Sigmoid colon (tissue), 7 donors: ENCODE data around the gene CEP20. TPM values are rescaled to one million over a fixed set of nuclear protein-coding genes. Genes with fewer than 3 reads are reported as not detected.
A peak's percentile ranks its signal among the peaks of the same experiment; 100 is the strongest.

Source experiments
- DNase-seq: peaks from one replicate; pipeline ENCODE4 v3.0.0-alpha.2; 2019
- H3K27ac ChIP-seq, 4 donors: fragments of 200-600 bp; sonication (generic); one replicate each; pipeline ENCODE4 v1.5.1; 2016 to 2019; ENCODE audit warnings: mild to moderate bottlenecking in 1 of 4
- H3K27me3 ChIP-seq, 3 donors: fragments of 200-600 bp; sonication (generic); one replicate each; pipeline ENCODE4 v1.5.1; 2019; ENCODE audit warnings: mild to moderate bottlenecking in 1 of 3
- H3K36me3 ChIP-seq, 4 donors: fragments of 200-600 bp; sonication (generic); one replicate each; pipeline ENCODE4 v1.5.1; 2016 to 2019
- H3K4me1 ChIP-seq, 4 donors: fragments of 200-600 bp; sonication (generic); one replicate each; pipeline ENCODE4 v1.5.1; 2017 to 2019
- H3K4me3 ChIP-seq, 4 donors: fragments of 200-600 bp; sonication (generic); one replicate each; pipeline ENCODE4 v1.5.1; 2017 to 2019; ENCODE audit warnings: mild to moderate bottlenecking in 2 of 4, moderate library complexity in 1 of 4
- H3K9me3 ChIP-seq, 4 donors: fragments of 200-600 bp in 3 of 4; sonication (generic) in 3 of 4; one replicate each; pipeline versions ENCODE4 v1.5.1 to v1.6.1; 2013 to 2019
- EP300 ChIP-seq, 4 donors: sonication (generic); formaldehyde crosslinking; IDR thresholded peaks; one replicate each; pipeline ENCODE4 v1.6.1; 2017; ENCODE audit warnings: antibody characterized with exemption in 4 of 4
- POLR2A ChIP-seq, 2 donors: fragments of 450-650 bp; IDR thresholded peaks; one replicate each; pipeline ENCODE4 v1.6.1; 2016; ENCODE audit warnings: antibody characterized with exemption in 2 of 2, mild to moderate bottlenecking in 2 of 2, moderate library complexity in 2 of 2
- POLR2AphosphoS5 ChIP-seq, 4 donors: sonication (generic); formaldehyde crosslinking; IDR thresholded peaks; one replicate each; pipeline ENCODE4 v1.6.1; 2017; ENCODE audit warnings: antibody characterized with exemption in 4 of 4
- WGBS, 2 donors: extraction: QIAGEN DNeasy Blood & Tissue Kit; methylation state at CpG; one replicate each; pipeline ENCODE4 v1.1.7; 2013; 5-methylcytosine and 5-hydroxymethylcytosine counted together
- intact Hi-C: fragments of 100-400 bp; cut with DNase I; formaldehyde crosslinking; loops from one replicate; pipeline ENCODE4 v1.15.1; 2023
- polyA plus RNA-seq, 3 donors: library from polyadenylated mRNA; stranded (reverse); fragments of 200-250 nt; gene quantifications; one replicate each; pipeline ENCODE4 v1.2.3, GENCODE V29; 2013
- total RNA-seq, 4 donors: library from RNA; depleted of rRNA; stranded (reverse); fragments of >200 nt; gene quantifications; one replicate each; pipeline ENCODE4 v1.1.0, GENCODE V29; 2016
- TF ChIP-seq, protein P1 (sequence below), 4 experiments: fragments of 450-650 bp in 3 of 4; fragments of 200-600 bp in 1 of 4; IDR thresholded peaks; one replicate each; pipeline ENCODE4 v1.5.1; 2016 to 2019; ENCODE audit warnings: antibody characterized with exemption in 4 of 4, mild to moderate bottlenecking in 3 of 4, moderate library complexity in 2 of 4
- donor health status: healthy with polysubstance abuse.
- donor health status: Bipolar disorder and iron deficiency.
- donor health status: healthy.

The CEP20 gene
- total and polyA plus RNA-seq, 7 donors = 23.9 to 44.2 (median 31.6) TPM

- Histone ChIP-seq H3K36me3 (peaks cover 18 to 95% (median 31%) of the 10 kb centered on the region in 4 donors), H3K27ac (peak overlapping the region; percentile 85 to 98 (median 96))
Measured at GRCh38 chr16:15835136-15835878, 53.1 kb downstream of the CEP20 start.

GRCh38 chr16:15834502-15834901 is 53.9 kb downstream of the CEP20 start:
- 79 to 87% methylated on average over 4 of the region's 4 CpGs for WGBS, 2 donors
- Histone ChIP-seq H3K27ac (peak overlapping the region; percentile 85 to 98 (median 96)), H3K4me3 (peak overlapping the region in 2 of 4 donors; percentile 2 to 27), H3K36me3 (peaks cover 18 to 93% (median 30%) of the 10 kb centered on the region in 4 donors), H3K27me3 (no peaks in the 10 kb centered on the region), H3K9me3 (no peaks in the 10 kb centered on the region), H3K4me1 (peaks cover 0 to 100% (median 85%) of the 10 kb centered on the region in 4 donors)
- TF ChIP-seq POLR2AphosphoS5 (IDR thresholded peaks at IDR 0.05) (peak in 2 of 4 donors; percentile 49 to 56), POLR2A (IDR thresholded peaks at IDR 0.05) (no peak)
- DNase-seq = peak; percentile 35
- intact Hi-C loops = no loop called here

More at GRCh38 chr16:15835136-15835878, 53.1 kb downstream of the CEP20 start:
- peaks cover 0 to 100% (median 86%) of the 10 kb centered on the region in 4 donors for H3K4me1 ChIP-seq
- H3K4me3 ChIP-seq = peak overlapping the region in 2 of 4 donors; percentile 27 to 69
- TF ChIP-seq POLR2A (IDR thresholded peaks at IDR 0.05) (no peak), POLR2AphosphoS5 (IDR thresholded peaks at IDR 0.05) (peak in 3 of 4 donors; percentile 20 to 53 (median 42))
- WGBS, 2 donors = 55 to 70% methylated on average over 2 of the region's 2 CpGs
- intact Hi-C loops = no loop called here
- no peaks in the 10 kb centered on the region for H3K9me3 ChIP-seq
- DNase-seq = no peak
- no peaks in the 10 kb centered on the region for H3K27me3 ChIP-seq

GRCh38 chr16:15833541-15833940 is 54.9 kb downstream of the CEP20 start:
- H3K9me3 ChIP-seq = no peaks in the 10 kb centered on the region
- H3K27me3 ChIP-seq = no peaks in the 10 kb centered on the region
- TF ChIP-seq POLR2AphosphoS5 (IDR thresholded peaks at IDR 0.05) = peak in 3 of 4 donors; percentile 8 to 71 (median 64)
- TF ChIP-seq EP300 (IDR thresholded peaks at IDR 0.05) = no peak
- intact Hi-C loops = no loop called here
- no peak for DNase-seq
- peak overlapping the region; percentile 85 to 98 (median 96) for H3K27ac ChIP-seq
- peaks cover 0 to 100% (median 85%) of the 10 kb centered on the region in 4 donors for H3K4me1 ChIP-seq
- WGBS, 2 donors = 80 to 83% methylated on average over 9 of the region's 9 CpGs
- H3K4me3 ChIP-seq = peak overlapping the region in 1 of 4 donors; percentile 27
- H3K36me3 ChIP-seq = peaks cover 18 to 91% (median 28%) of the 10 kb centered on the region in 4 donors

- peak overlapping the region; percentile 85 to 98 (median 96) for H3K27ac ChIP-seq
- 90 to 93% methylated on average over 6 of the region's 6 CpGs for WGBS, 2 donors
- no peak for DNase-seq
- no peaks in the 10 kb centered on the region for H3K27me3 ChIP-seq
- H3K36me3 ChIP-seq = peaks cover 15 to 91% (median 25%) of the 10 kb centered on the region in 4 donors
- peaks cover 0 to 100% (median 85%) of the 10 kb centered on the region in 4 donors for H3K4me1 ChIP-seq
- TF ChIP-seq, protein P1, sequence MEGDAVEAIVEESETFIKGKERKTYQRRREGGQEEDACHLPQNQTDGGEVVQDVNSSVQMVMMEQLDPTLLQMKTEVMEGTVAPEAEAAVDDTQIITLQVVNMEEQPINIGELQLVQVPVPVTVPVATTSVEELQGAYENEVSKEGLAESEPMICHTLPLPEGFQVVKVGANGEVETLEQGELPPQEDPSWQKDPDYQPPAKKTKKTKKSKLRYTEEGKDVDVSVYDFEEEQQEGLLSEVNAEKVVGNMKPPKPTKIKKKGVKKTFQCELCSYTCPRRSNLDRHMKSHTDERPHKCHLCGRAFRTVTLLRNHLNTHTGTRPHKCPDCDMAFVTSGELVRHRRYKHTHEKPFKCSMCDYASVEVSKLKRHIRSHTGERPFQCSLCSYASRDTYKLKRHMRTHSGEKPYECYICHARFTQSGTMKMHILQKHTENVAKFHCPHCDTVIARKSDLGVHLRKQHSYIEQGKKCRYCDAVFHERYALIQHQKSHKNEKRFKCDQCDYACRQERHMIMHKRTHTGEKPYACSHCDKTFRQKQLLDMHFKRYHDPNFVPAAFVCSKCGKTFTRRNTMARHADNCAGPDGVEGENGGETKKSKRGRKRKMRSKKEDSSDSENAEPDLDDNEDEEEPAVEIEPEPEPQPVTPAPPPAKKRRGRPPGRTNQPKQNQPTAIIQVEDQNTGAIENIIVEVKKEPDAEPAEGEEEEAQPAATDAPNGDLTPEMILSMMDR (IDR thresholded peaks at IDR 0.05) = no peak
- TF ChIP-seq POLR2AphosphoS5 (IDR thresholded peaks at IDR 0.05) = peak in 1 of 4 donors; percentile 6
- H3K9me3 ChIP-seq = no peaks in the 10 kb centered on the region
- intact Hi-C loops = no loop called here
- H3K4me3 ChIP-seq = no peak overlapping the region
Measured at GRCh38 chr16:15832241-15832640, 56.2 kb downstream of the CEP20 start.

- DNase-seq = no peak
- Histone ChIP-seq H3K4me3 (no peak overlapping the region), H3K27me3 (no peaks in the 10 kb centered on the region), H3K27ac (peak overlapping the region; percentile 85 to 98 (median 96)), H3K9me3 (no peaks in the 10 kb centered on the region), H3K36me3 (peaks cover 19 to 91% (median 29%) of the 10 kb centered on the region in 4 donors), H3K4me1 (peaks cover 0 to 100% (median 84%) of the 10 kb centered on the region in 4 donors)
- WGBS, 2 donors = 55 to 78% methylated on average over 6 of the region's 6 CpGs
- TF ChIP-seq EP300 (IDR thresholded peaks at IDR 0.05) = no peak
- TF ChIP-seq POLR2AphosphoS5 (IDR thresholded peaks at IDR 0.05) = peak; percentile 8 to 53 (median 36)
- intact Hi-C loops = no loop called here
Measured at GRCh38 chr16:15830832-15831451, 57.5 kb downstream of the CEP20 start.

DNA sequence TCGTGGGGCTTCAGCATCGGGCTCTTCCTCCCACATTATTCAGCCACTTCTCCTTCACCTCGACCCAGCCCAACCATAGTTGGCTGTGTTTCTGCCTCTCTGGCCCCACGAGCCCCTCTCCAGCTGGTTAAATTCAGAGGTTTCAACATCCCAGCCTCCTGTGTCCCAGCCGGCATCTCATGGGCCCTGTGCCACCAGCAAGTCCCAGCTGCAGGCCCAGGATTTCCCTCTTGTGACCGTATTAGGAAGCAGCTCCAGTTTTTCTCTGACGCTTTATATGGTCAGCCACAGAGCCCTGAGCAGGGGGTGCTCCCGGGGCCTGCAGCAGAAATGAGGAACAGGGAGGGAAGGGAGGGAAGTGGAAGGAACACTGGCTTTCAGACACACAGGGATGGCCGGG is 58.9 kb downstream of the CEP20 start:
- peak overlapping the region in 3 of 4 donors; percentile 0 to 22 (median 11) for H3K4me3 ChIP-seq
- H3K4me1 ChIP-seq = peaks cover 0 to 100% (median 88%) of the 10 kb centered on the region in 4 donors
- intact Hi-C loops = no loop called here
- no peak for TF ChIP-seq POLR2A (IDR thresholded peaks at IDR 0.05)
- peak in 2 of 4 donors; percentile 53 to 77 for TF ChIP-seq EP300 (IDR thresholded peaks at IDR 0.05)
- TF ChIP-seq, protein P1 (IDR thresholded peaks at IDR 0.05) = no peak
- TF ChIP-seq POLR2AphosphoS5 (IDR thresholded peaks at IDR 0.05) = peak; percentile 79 to 88 (median 85)
- peaks cover 19 to 92% (median 31%) of the 10 kb centered on the region in 4 donors for H3K36me3 ChIP-seq
- peak; percentile 97 for DNase-seq
- no peaks in the 10 kb centered on the region for H3K9me3 ChIP-seq
- 52 to 60% methylated on average over 9 of the region's 9 CpGs for WGBS, 2 donors
- no peaks in the 10 kb centered on the region for H3K27me3 ChIP-seq
- peak overlapping the region; percentile 85 to 98 (median 96) for H3K27ac ChIP-seq
